H9 (cell line): Measurements from ENCODE around the gene SPSB2. TPM values are rescaled to one million over a fixed set of nuclear protein-coding genes. Genes with fewer than 3 reads are reported as not detected.
"Not testable (repeated sequence)": the region's sequence is repeated elsewhere in the genome, so short reads cannot be mapped to it uniquely, and the experiment has no call there.

Source experiments
- DNase-seq: peaks from one replicate; pipeline ENCODE4 v3.0.0-alpha.2; 2017
- H2AFZ ChIP-seq: one replicate; pipeline ENCODE4 v1.6.1; 2013; ENCODE audit warnings: mild to moderate bottlenecking, low read length, control low read depth, moderate library complexity
- H2AK5ac ChIP-seq: 2 replicates; pipeline ENCODE4 v1.6.1; 2013; ENCODE audit warnings: low read length, control low read depth, mixed read lengths; ENCODE audit not compliant: insufficient read length
- H2BK120ac ChIP-seq: one replicate; pipeline ENCODE4 v1.6.1; 2013; ENCODE audit warnings: low read depth, mild to moderate bottlenecking, low read length, control low read depth, inconsistent platforms; ENCODE audit not compliant: poor library complexity, severe bottlenecking
- H2BK12ac ChIP-seq: 2 replicates; pipeline ENCODE4 v1.6.1; 2013; ENCODE audit warnings: low read length, control low read depth, mixed read lengths, low read depth; ENCODE audit not compliant: insufficient read length
- H2BK15ac ChIP-seq: 2 replicates; pipeline ENCODE4 v1.6.1; 2013; ENCODE audit warnings: low read depth, low read length, control low read depth
- H2BK20ac ChIP-seq: one replicate; pipeline ENCODE4 v1.6.1; 2013; ENCODE audit warnings: low read depth, mild to moderate bottlenecking, low read length, control low read depth, inconsistent platforms; ENCODE audit not compliant: poor library complexity, severe bottlenecking
- H2BK5ac ChIP-seq: 2 replicates; pipeline ENCODE4 v1.6.1; 2013; ENCODE audit warnings: low read length, control low read depth, mixed read lengths; ENCODE audit not compliant: insufficient read length
- H3K14ac ChIP-seq: 2 replicates; pipeline ENCODE4 v1.6.1; 2013; ENCODE audit warnings: low read length, control low read depth; ENCODE audit not compliant: insufficient read depth
- H3K18ac ChIP-seq: 2 replicates; pipeline ENCODE4 v1.6.1; 2013; ENCODE audit warnings: low read depth, mild to moderate bottlenecking, mixed read lengths, low read length, control low read depth; ENCODE audit not compliant: insufficient read length
- H3K23ac ChIP-seq: 2 replicates; pipeline ENCODE4 v1.6.1; 2013; ENCODE audit warnings: low read length, control low read depth, mixed read lengths, low read depth; ENCODE audit not compliant: insufficient read length
- H3K23me2 ChIP-seq: 2 replicates; pipeline ENCODE4 v1.6.1; 2013; ENCODE audit warnings: low read depth, mild to moderate bottlenecking, mixed read lengths, low read length, control low read depth; ENCODE audit not compliant: insufficient read length, poor library complexity, severe bottlenecking
- H3K27ac ChIP-seq: 2 replicates; pipeline ENCODE4 v1.5.1; 2013; ENCODE audit warnings: low read length, control low read depth, mixed read lengths, low read depth; ENCODE audit not compliant: insufficient read length
- H3K27me3 ChIP-seq: 2 replicates; pipeline ENCODE4 v1.6.1; 2013; ENCODE audit warnings: low read length, control low read depth, inconsistent platforms; ENCODE audit not compliant: insufficient read depth
- H3K4ac ChIP-seq: 2 replicates; pipeline ENCODE4 v1.6.1; 2013; ENCODE audit warnings: low read depth, mild to moderate bottlenecking, control low read depth, inconsistent platforms, low read length, moderate library complexity
- H3K4me1 ChIP-seq: 2 replicates; pipeline ENCODE4 v1.6.1; 2013; ENCODE audit warnings: low read length, control low read depth, inconsistent platforms; ENCODE audit not compliant: insufficient read depth
- H3K4me2 ChIP-seq: 2 replicates; pipeline ENCODE4 v1.6.1; 2013; ENCODE audit warnings: low read length, control low read depth, mixed read lengths; ENCODE audit not compliant: insufficient read length, insufficient read depth
- H3K56ac ChIP-seq: 2 replicates; pipeline ENCODE4 v1.6.1; 2013; ENCODE audit warnings: low read depth, mild to moderate bottlenecking, mixed read lengths, low read length, control low read depth; ENCODE audit not compliant: insufficient read length
- H3K79me1 ChIP-seq: 2 replicates; pipeline ENCODE4 v1.6.1; 2013; ENCODE audit warnings: low read depth, mild to moderate bottlenecking, moderate library complexity, low read length, control low read depth, inconsistent platforms; ENCODE audit not compliant: insufficient read depth, poor library complexity, severe bottlenecking
- H3K79me2 ChIP-seq: 2 replicates; pipeline ENCODE4 v1.6.1; 2013; ENCODE audit warnings: low read length, control low read depth, inconsistent platforms; ENCODE audit not compliant: insufficient read depth
- H3K9ac ChIP-seq: 2 replicates; pipeline ENCODE4 v1.6.1; 2013; ENCODE audit warnings: low read length, control low read depth, mixed read lengths; ENCODE audit not compliant: insufficient read length; ENCODE audit errors: extremely low read depth
- H3K9me3 ChIP-seq: one replicate; pipeline ENCODE4 v1.6.1; 2013; ENCODE audit warnings: low read depth, low read length, inconsistent platforms; ENCODE audit not compliant: control insufficient read depth
- H3T11ph ChIP-seq: one replicate; pipeline ENCODE4 v1.6.1; 2013; ENCODE audit warnings: mild to moderate bottlenecking, low read length, control low read depth, inconsistent platforms
- H4K20me1 ChIP-seq: one replicate; pipeline ENCODE4 v1.6.1; 2013; ENCODE audit not compliant: control insufficient read depth, insufficient read length, insufficient read depth
- H4K5ac ChIP-seq: 2 replicates; pipeline ENCODE4 v1.6.1; 2013; ENCODE audit warnings: low read depth, mild to moderate bottlenecking, mixed read lengths, low read length, control low read depth; ENCODE audit not compliant: insufficient read length
- H4K8ac ChIP-seq: replicated peaks from 2 replicates; pipeline ENCODE4 v1.6.1; 2013; ENCODE audit warnings: low read length, control low read depth, mixed read lengths, low read depth; ENCODE audit not compliant: insufficient read length
- H4K91ac ChIP-seq: 2 replicates; pipeline ENCODE4 v1.6.1; 2013; ENCODE audit warnings: low read depth, mild to moderate bottlenecking, moderate library complexity, mixed read lengths, low read length, control low read depth; ENCODE audit not compliant: insufficient read length
- H3K27ac Mint-ChIP-seq, 3 experiments: 2 replicates in 2 of 3; 3 replicates in 1 of 3; pipeline ENCODE4 v1.8.0; 2020 to 2021; ENCODE audit warnings: mixed read lengths in 3 of 3, mild to moderate bottlenecking in 1 of 3, moderate library complexity in 1 of 3
- H3K27me3 Mint-ChIP-seq: 2 replicates; pipeline ENCODE4 v1.8.0; 2021; ENCODE audit warnings: low read depth, mild to moderate bottlenecking, moderate library complexity, mixed read lengths
- H3K36me3 Mint-ChIP-seq, 3 experiments: 2 replicates in 2 of 3; 3 replicates in 1 of 3; pipeline ENCODE4 v1.8.0; 2020 to 2021; ENCODE audit warnings: low read depth in 3 of 3, mixed read lengths in 3 of 3; ENCODE audit not compliant: insufficient read depth in 1 of 3
- H3K4me1 Mint-ChIP-seq, 2 experiments: 2 replicates each; pipeline ENCODE4 v1.8.0; 2020; ENCODE audit warnings: mixed read lengths in 2 of 2
- H3K4me3 Mint-ChIP-seq, 2 experiments: 2 replicates in 1 of 2; 3 replicates in 1 of 2; pipeline ENCODE4 v1.8.0; 2020 to 2021; ENCODE audit warnings: mild to moderate bottlenecking in 2 of 2, mixed read lengths in 2 of 2, moderate library complexity in 1 of 2
- H3K9me3 Mint-ChIP-seq, 2 experiments: 2 replicates in 1 of 2; 3 replicates in 1 of 2; pipeline ENCODE4 v1.8.0; 2020; ENCODE audit warnings: mild to moderate bottlenecking in 2 of 2, mixed read lengths in 2 of 2, moderate library complexity in 1 of 2
- CTCF ChIP-seq: fragments of 200-600 bp; sonication (generic); conservative IDR thresholded peaks from 3 replicates; pipeline ENCODE4 v1.8.0; 2021; ENCODE audit warnings: antibody characterized with exemption, mild to moderate bottlenecking
- WGBS: extraction: QIAGEN DNeasy Blood & Tissue Kit; methylation state at CpG from one replicate; pipeline ENCODE4 v1.1.7; 2013; ENCODE audit warnings: missing lambda C conversion rate, low lambda C conversion rate, mixed read lengths; ENCODE audit not compliant: insufficient read length; ENCODE audit errors: extremely low coverage; 5-methylcytosine and 5-hydroxymethylcytosine counted together
- total RNA-seq: library from RNA; stranded (reverse); gene quantifications from 2 replicates; pipeline ENCODE4 v1.2.1, GENCODE V29; 2021

The SPSB2 gene
- total RNA-seq, 1 experiment from 2014 or later: 13.7 TPM

GRCh38 chr12:6883252-6883651 lies 10.1 kb upstream of the SPSB2 start:
- Mint-ChIP-seq H3K9me3 (no peaks in the 10 kb centered on the region), H3K4me3 (no peak overlapping the region), H3K36me3 (peaks cover 0 to 32% (median 22%) of the 10 kb centered on the region in 3 experiments; a peak in 4 of 7 replicates), H3K4me1 (peaks cover 22 to 32% of the 10 kb centered on the region in 2 experiments), H3K27ac (no peak overlapping the region), H3K27me3 (no peaks in the 10 kb centered on the region)
- TF ChIP-seq CTCF: no peak
- Histone ChIP-seq H4K91ac (no peak overlapping the region), H3K14ac (no peak overlapping the region), H4K8ac (no peak overlapping the region), H3K4me1 (peaks cover 2% of the 10 kb centered on the region; the same call in 1 of the 2 replicates), H3K27me3 (no peaks in the 10 kb centered on the region), H2AFZ (no peak overlapping the region), H3K23ac (no peak overlapping the region), H2BK120ac (no peak overlapping the region), H3K9ac (no peak overlapping the region), H3K79me2 (no peaks in the 10 kb centered on the region), H3T11ph (no peak overlapping the region), H3K56ac (no peak overlapping the region), H2BK15ac (no peak overlapping the region), H2BK5ac (no peak overlapping the region), H3K27ac (no peak overlapping the region), H2BK20ac (no peak overlapping the region), H4K20me1 (no peaks in the 10 kb centered on the region), H2AK5ac (no peak overlapping the region), H3K9me3 (no peaks in the 10 kb centered on the region), H3K4me2 (no peak overlapping the region), H3K79me1 (no peaks in the 10 kb centered on the region), H4K5ac (no peak overlapping the region), H3K4ac (no peak overlapping the region), H3K18ac (no peak overlapping the region), H2BK12ac (no peak overlapping the region), H3K23me2 (no peaks in the 10 kb centered on the region)
- DNase-seq: no peak
- no CpG with 5 or more reads among the region's 5 CpGs for WGBS

GRCh38 chr12:6879824-6880223 lies 6.7 kb upstream of the SPSB2 start:
- H3K9me3 ChIP-seq, H3K4me3 Mint-ChIP-seq, H2BK12ac ChIP-seq, H3K79me1 ChIP-seq, H4K5ac ChIP-seq, H3K9me3 Mint-ChIP-seq, H3K27ac ChIP-seq, H3K18ac ChIP-seq, H2AFZ ChIP-seq, H3K4ac ChIP-seq, H3T11ph ChIP-seq, H3K14ac ChIP-seq, H3K23me2 ChIP-seq, H3K4me2 ChIP-seq, H3K4me1 ChIP-seq, H3K9ac ChIP-seq, H4K8ac ChIP-seq, H3K56ac ChIP-seq, H3K27me3 ChIP-seq, H2BK120ac ChIP-seq, H2BK20ac ChIP-seq, H4K20me1 ChIP-seq, H2BK5ac ChIP-seq, H2AK5ac ChIP-seq, H3K4me1 Mint-ChIP-seq, H3K79me2 ChIP-seq, H4K91ac ChIP-seq, H3K23ac ChIP-seq, DNase-seq, H3K27me3 Mint-ChIP-seq: not testable (repeated sequence)
- peak overlapping the region; percentile 9; the same call in 1 of the 2 replicates for H2BK15ac ChIP-seq
- Mint-ChIP-seq H3K27ac (peak overlapping the region in 2 of 3 experiments; percentile 36 to 39; a peak in 1 of 7 replicates), H3K36me3 (peaks cover 2 to 45% (median 30%) of the 10 kb centered on the region in 3 experiments; a peak in 4 of 7 replicates)
- WGBS: no CpG with 5 or more reads among the region's 11 CpGs
